Loucy (cell line): Measurements from ENCODE around the gene ITGB1BP2.

Experiments used
- H2AFZ ChIP-seq: fragments of 200-600 bp; sonication (generic); 2 replicates; pipeline ENCODE4 v1.6.0; 2016; ENCODE audit warnings: antibody characterized with exemption, mild to moderate bottlenecking, low read length, moderate library complexity
- H3F3A ChIP-seq: fragments of 200-600 bp; 2 replicates; pipeline ENCODE4 v1.6.0; 2016; ENCODE audit warnings: antibody characterized with exemption, low read depth, mild to moderate bottlenecking
- H3K27me3 ChIP-seq: fragments of 200-600 bp; sonication (generic); 2 replicates; pipeline ENCODE4 v1.6.1; 2014; ENCODE audit warnings: low read length, mild to moderate bottlenecking; ENCODE audit not compliant: insufficient read depth, poor library complexity, severe bottlenecking
- H3K36me3 ChIP-seq: fragments of 200-600 bp; sonication (generic); 2 replicates; pipeline ENCODE4 v1.6.1; 2016; ENCODE audit warnings: low read length; ENCODE audit not compliant: insufficient read depth
- H3K4me1 ChIP-seq: fragments of 200-600 bp; sonication (generic); 2 replicates; pipeline ENCODE4 v1.5.1; 2014; ENCODE audit warnings: low read length, mild to moderate bottlenecking; ENCODE audit not compliant: insufficient read depth, poor library complexity, severe bottlenecking
- H3K4me2 ChIP-seq: fragments of 200-600 bp; sonication (generic); 2 replicates; pipeline ENCODE4 v1.6.0; 2014; ENCODE audit warnings: antibody characterized with exemption, low read length, low read depth, mild to moderate bottlenecking; ENCODE audit not compliant: poor library complexity, severe bottlenecking
- H3K4me3 ChIP-seq: fragments of 200-600 bp; sonication (generic); 2 replicates; pipeline ENCODE4 v1.5.1; 2014; ENCODE audit warnings: low read length, mild to moderate bottlenecking, mixed read lengths; ENCODE audit not compliant: poor library complexity, severe bottlenecking
- H3K79me2 ChIP-seq: fragments of 200-600 bp; sonication (generic); 2 replicates; pipeline ENCODE4 v1.6.1; 2014; ENCODE audit warnings: low read length; ENCODE audit not compliant: insufficient read depth
- H3K9ac ChIP-seq: fragments of 200-600 bp; sonication (generic); 2 replicates; pipeline ENCODE4 v1.6.0; 2014; ENCODE audit warnings: mild to moderate bottlenecking, low read depth, low read length, moderate library complexity; ENCODE audit not compliant: poor library complexity, severe bottlenecking
- H3K9me2 ChIP-seq: fragments of 200-600 bp; sonication (generic); replicated peaks from 2 replicates; pipeline ENCODE4 v1.6.1; 2016; ENCODE audit warnings: low read depth, low read length, mixed read lengths
- H3K9me3 ChIP-seq: fragments of 200-600 bp; sonication (generic); 2 replicates; pipeline ENCODE4 v1.6.1; 2014; ENCODE audit warnings: mild to moderate bottlenecking, antibody characterized with exemption, low read length, low read depth; ENCODE audit not compliant: insufficient read depth
- H4K20me1 ChIP-seq: fragments of 200-600 bp; sonication (generic); 2 replicates; pipeline ENCODE4 v1.6.0; 2014; ENCODE audit warnings: antibody characterized with exemption, low read length, mild to moderate bottlenecking; ENCODE audit not compliant: insufficient read depth, poor library complexity, severe bottlenecking
- EZH2phosphoT487 ChIP-seq: fragments of 200-600 bp; IDR thresholded peaks from 2 replicates; pipeline ENCODE4 v1.6.1; 2018; ENCODE audit warnings: antibody characterized with exemption, mild to moderate bottlenecking, moderate library complexity, borderline replicate concordance
- TF ChIP-seq, protein P1 (sequence below): fragments of 200-600 bp; sonication (generic); conservative IDR thresholded peaks from 2 replicates; pipeline ENCODE4 v1.5.1; 2014; ENCODE audit warnings: mild to moderate bottlenecking, antibody characterized with exemption, low read length

The ITGB1BP2 gene

DNA sequence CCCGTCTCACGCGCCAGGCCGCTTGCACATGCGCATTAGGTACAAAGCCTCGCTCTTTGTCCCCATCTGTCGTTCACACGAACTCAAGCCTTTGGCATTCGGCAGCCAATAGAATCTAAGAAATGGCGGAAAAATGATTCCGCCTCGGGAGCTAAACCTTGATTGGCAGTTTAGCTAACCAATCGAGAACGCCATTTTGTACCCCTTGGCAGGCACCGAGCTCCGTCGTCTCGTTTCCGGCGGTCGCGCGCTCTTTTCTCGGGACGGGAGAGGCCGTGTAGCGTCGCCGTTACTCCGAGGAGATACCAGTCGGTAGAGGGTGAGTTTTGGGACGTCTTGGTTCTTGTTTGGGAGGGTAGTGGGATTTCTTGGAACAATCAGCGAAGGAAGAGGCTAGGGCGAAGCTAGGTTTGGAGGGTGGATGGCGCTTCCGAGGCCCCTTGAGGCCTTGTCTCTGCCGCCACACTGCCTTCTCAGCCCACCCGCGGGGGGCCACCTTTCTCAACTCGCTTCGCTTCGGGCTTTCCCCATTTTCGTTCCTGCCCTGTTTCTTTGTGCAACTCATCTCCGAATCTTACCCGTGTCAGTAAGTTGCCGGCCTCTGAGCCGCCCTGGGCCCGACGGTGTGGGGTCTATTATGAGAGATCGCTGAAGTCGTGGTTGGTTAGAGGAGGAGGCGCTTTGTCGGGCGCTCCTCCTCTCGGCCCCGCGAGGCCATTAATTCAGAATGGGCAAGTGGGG lies 18.0 kb upstream of the ITGB1BP2 start, which contains the start of gene NONO:
TSS of gene NONO (plus strand) at position 233 of the 741 bp plus-strand sequence. CDS start 7,003 bp downstream, outside the sequence.
- TF ChIP-seq EZH2phosphoT487, result no peak
- TF ChIP-seq, protein P1, sequence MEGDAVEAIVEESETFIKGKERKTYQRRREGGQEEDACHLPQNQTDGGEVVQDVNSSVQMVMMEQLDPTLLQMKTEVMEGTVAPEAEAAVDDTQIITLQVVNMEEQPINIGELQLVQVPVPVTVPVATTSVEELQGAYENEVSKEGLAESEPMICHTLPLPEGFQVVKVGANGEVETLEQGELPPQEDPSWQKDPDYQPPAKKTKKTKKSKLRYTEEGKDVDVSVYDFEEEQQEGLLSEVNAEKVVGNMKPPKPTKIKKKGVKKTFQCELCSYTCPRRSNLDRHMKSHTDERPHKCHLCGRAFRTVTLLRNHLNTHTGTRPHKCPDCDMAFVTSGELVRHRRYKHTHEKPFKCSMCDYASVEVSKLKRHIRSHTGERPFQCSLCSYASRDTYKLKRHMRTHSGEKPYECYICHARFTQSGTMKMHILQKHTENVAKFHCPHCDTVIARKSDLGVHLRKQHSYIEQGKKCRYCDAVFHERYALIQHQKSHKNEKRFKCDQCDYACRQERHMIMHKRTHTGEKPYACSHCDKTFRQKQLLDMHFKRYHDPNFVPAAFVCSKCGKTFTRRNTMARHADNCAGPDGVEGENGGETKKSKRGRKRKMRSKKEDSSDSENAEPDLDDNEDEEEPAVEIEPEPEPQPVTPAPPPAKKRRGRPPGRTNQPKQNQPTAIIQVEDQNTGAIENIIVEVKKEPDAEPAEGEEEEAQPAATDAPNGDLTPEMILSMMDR, result 0 out of 2 replicates have a peak, but pooled peaks have one; percentile 10
- H3K4me3 ChIP-seq, result peak within 1 kb of the TSS; percentile 100
- peak within 1 kb of the TSS; percentile 87 for H2AFZ ChIP-seq
- H3K4me2 ChIP-seq, result peak within 1 kb of the TSS; percentile 96
- peaks cover 56% of the 10 kb centered on the region for H3K79me2 ChIP-seq
- H3K4me1 ChIP-seq, result peaks cover 16% of the 10 kb centered on the region
- peaks cover 49% of the 10 kb centered on the region for H4K20me1 ChIP-seq
- peaks cover 3% of the 10 kb centered on the region; the same call in 1 of the 2 replicates for H3K36me3 ChIP-seq
- peaks cover 4% of the 10 kb centered on the region for H3K27me3 ChIP-seq
- peak within 1 kb of the TSS; percentile 97 for H3K9ac ChIP-seq
- H3K9me2 ChIP-seq, result no peaks in the 10 kb centered on the region
- H3F3A ChIP-seq, result no peaks in the 10 kb centered on the region
- H3K9me3 ChIP-seq, result no peaks in the 10 kb centered on the region

DNA sequence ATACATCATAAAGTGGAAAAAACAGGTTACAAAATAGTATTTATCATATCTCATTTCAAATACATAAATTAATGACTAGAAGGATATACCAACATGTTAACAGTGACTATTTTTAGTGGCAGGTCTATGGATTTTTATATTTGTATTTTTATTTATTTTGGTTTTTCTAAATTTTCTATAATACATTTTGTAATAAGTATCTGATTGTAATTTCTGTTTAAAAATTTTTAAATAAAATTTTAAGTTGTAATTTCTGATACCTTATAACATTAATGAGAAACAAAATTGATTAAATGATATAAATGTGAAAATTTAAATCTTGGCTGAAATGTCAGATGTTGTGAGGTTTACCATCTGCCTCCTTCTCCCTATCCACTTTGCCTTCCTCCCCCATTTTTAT lies 15.6 kb upstream of the ITGB1BP2 start:
- Histone ChIP-seq H3K9me3 (no peaks in the 10 kb centered on the region), H3K27me3 (peaks cover 4% of the 10 kb centered on the region), H3F3A (no peaks in the 10 kb centered on the region), H3K4me2 (peak overlapping the region; percentile 77), H3K4me1 (peaks cover 19% of the 10 kb centered on the region), H3K79me2 (peaks cover 79% of the 10 kb centered on the region), H4K20me1 (peaks cover 70% of the 10 kb centered on the region), H3K36me3 (peaks cover 13% of the 10 kb centered on the region), H2AFZ (no peak overlapping the region), H3K9ac (peak overlapping the region; percentile 97), H3K9me2 (no peaks in the 10 kb centered on the region), H3K4me3 (peak overlapping the region; percentile 100)
- TF ChIP-seq, protein P1, result no peak
- no peak for TF ChIP-seq EZH2phosphoT487

DNA sequence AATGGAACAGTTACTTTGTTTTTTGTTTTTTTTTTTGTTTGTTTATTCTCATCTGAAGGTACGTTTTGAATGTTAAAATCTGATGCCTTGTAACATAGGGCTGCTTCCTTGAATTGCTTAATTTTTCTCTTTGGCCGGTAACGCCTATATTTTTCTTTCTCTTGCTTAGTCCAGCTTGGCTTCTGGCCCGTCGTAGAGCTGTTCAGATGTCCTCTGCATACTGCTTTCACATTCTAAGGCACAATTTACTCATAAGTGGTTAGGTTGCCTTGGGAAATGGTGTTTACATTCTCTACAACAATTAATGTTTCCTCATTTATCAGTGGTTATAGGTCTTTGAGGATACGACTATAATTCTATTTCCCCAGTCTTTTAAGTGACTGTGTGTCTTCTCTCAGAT lies 10.2 kb upstream of the ITGB1BP2 start:
- Histone ChIP-seq H3K4me1 (peaks cover 9% of the 10 kb centered on the region), H3K9me3 (no peaks in the 10 kb centered on the region), H2AFZ (no peak overlapping the region), H4K20me1 (peaks cover 73% of the 10 kb centered on the region), H3F3A (no peaks in the 10 kb centered on the region), H3K9me2 (no peaks in the 10 kb centered on the region), H3K4me2 (peak overlapping the region; percentile 51), H3K9ac (no peak overlapping the region), H3K36me3 (peaks cover 61% of the 10 kb centered on the region), H3K4me3 (no peak overlapping the region), H3K79me2 (peaks cover 83% of the 10 kb centered on the region), H3K27me3 (no peaks in the 10 kb centered on the region)
- TF ChIP-seq, protein P1, result no peak
- no peak for TF ChIP-seq EZH2phosphoT487
